H1 (cell line): Measurements from ENCODE around the gene TAF15. TPM values are rescaled to one million over a fixed set of nuclear protein-coding genes. Genes with fewer than 3 reads are reported as not detected.

ENCODE experiments used
- CTCF ChIA-PET: fragments of 300-600 bp; sonication (Branson Sonifier 250); formaldehyde crosslinking; loops from one replicate; lab custom pipeline; 2021; ENCODE audit not compliant: partially characterized antibody; lab: Charles Lee
- POLR2A ChIA-PET: fragments of 300-600 bp; sonication (Branson Sonifier 250); formaldehyde crosslinking; loops from one replicate; lab custom pipeline; 2021; ENCODE audit warnings: inconsistent platforms; ENCODE audit not compliant: partially characterized antibody; lab: Charles Lee
- DNase-seq, 2 experiments: peaks; one replicate each; pipeline versions ENCODE4 v3.0.0 to v3.0.0-alpha.2; 2010 to 2022; ENCODE audit warnings: low spot score in 2 of 2, low read depth in 1 of 2, mixed read lengths in 1 of 2
- FAIRE-seq: peaks from 2 replicates; lab custom pipeline; 2011; peaks lifted over from hg19 to GRCh38; lab: Jason Lieb, UNC
- H2AFZ ChIP-seq: 2 replicates; pipeline ENCODE4 v1.8.1; 2012; ENCODE audit warnings: low read length, inconsistent platforms
- H2AK5ac ChIP-seq: 2 replicates; pipeline ENCODE4 v1.6.1; 2013; ENCODE audit warnings: low read depth, low read length
- H2BK120ac ChIP-seq: replicated peaks from 2 replicates; pipeline ENCODE3; 2013; ENCODE audit warnings: low read depth, low read length, inconsistent platforms
- H2BK12ac ChIP-seq: 2 replicates; pipeline ENCODE4 v1.6.1; 2013; ENCODE audit warnings: low read depth, low read length
- H2BK15ac ChIP-seq: 2 replicates; pipeline ENCODE4 v1.6.1; 2013; ENCODE audit warnings: low read length
- H2BK20ac ChIP-seq: 2 replicates; pipeline ENCODE4 v1.6.1; 2013; ENCODE audit warnings: low read length
- H2BK5ac ChIP-seq: 2 replicates; pipeline ENCODE4 v1.6.1; 2013; ENCODE audit warnings: low read depth, low read length
- H3K14ac ChIP-seq: 2 replicates; pipeline ENCODE4 v1.6.1; 2013; ENCODE audit warnings: inconsistent platforms; ENCODE audit not compliant: insufficient read length
- H3K18ac ChIP-seq: 2 replicates; pipeline ENCODE4 v1.6.1; 2013; ENCODE audit warnings: low read length; ENCODE audit errors: extremely low read depth
- H3K23ac ChIP-seq: 2 replicates; pipeline ENCODE4 v1.6.1; 2013; ENCODE audit warnings: inconsistent platforms; ENCODE audit not compliant: insufficient read length
- H3K23me2 ChIP-seq: 2 replicates; pipeline ENCODE4 v1.6.1; 2013; ENCODE audit warnings: low read depth, low read length
- H3K27ac ChIP-seq: 2 replicates; pipeline ENCODE4 v1.6.1; 2011; ENCODE audit warnings: low read depth, low read length, inconsistent platforms
- H3K27me3 ChIP-seq, 4 experiments: replicated peaks in 1 of 4; 1 replicate in 1 of 4; 2 replicates in 3 of 4; pipeline versions ENCODE4 v1.6.1 to v1.8.1; 2011 to 2013; ENCODE audit warnings: low read length in 3 of 4, mild to moderate bottlenecking in 3 of 4, inconsistent platforms in 2 of 4, mixed read lengths in 2 of 4, moderate library complexity in 1 of 4; ENCODE audit not compliant: control insufficient read depth in 3 of 4, insufficient read depth in 3 of 4; ENCODE audit errors: extremely low read depth in 1 of 4
- H3K36me3 ChIP-seq, 4 experiments: 2 replicates each; pipeline versions ENCODE4 v1.6.1 to v1.8.1; 2011 to 2013; ENCODE audit warnings: mild to moderate bottlenecking in 4 of 4, low read length in 3 of 4, moderate library complexity in 2 of 4, control low read depth in 1 of 4, inconsistent platforms in 1 of 4; ENCODE audit not compliant: insufficient read depth in 4 of 4, control insufficient read depth in 2 of 4
- H3K4ac ChIP-seq: replicated peaks from 2 replicates; pipeline ENCODE3; 2013; ENCODE audit warnings: low read length, low read depth, mixed read lengths, inconsistent platforms; ENCODE audit not compliant: insufficient read length
- H3K4me1 ChIP-seq, 4 experiments: replicated peaks in 1 of 4; 1 replicate in 1 of 4; 2 replicates in 3 of 4; pipeline versions ENCODE4 v1.6.1 to v1.8.1; 2011 to 2013; ENCODE audit warnings: low read length in 3 of 4, inconsistent platforms in 2 of 4, mixed read lengths in 1 of 4; ENCODE audit not compliant: insufficient read depth in 4 of 4, control insufficient read depth in 3 of 4
- H3K4me2 ChIP-seq, 2 experiments: 2 replicates each; pipeline versions ENCODE4 v1.6.1 to v1.8.1; 2011 to 2013; ENCODE audit warnings: low read depth in 2 of 2, low read length in 2 of 2, control low read depth in 1 of 2, inconsistent platforms in 1 of 2, mild to moderate bottlenecking in 1 of 2; ENCODE audit not compliant: insufficient read depth in 1 of 2
- H3K4me3 ChIP-seq, 4 experiments: fragments of 200-600, 300-600 bp in 1 of 4; sonication (generic), shearing (Covaris generic), sonication (Bioruptor Twin) in 1 of 4; 2 replicates each; pipeline versions ENCODE4 v1.5.1 to v1.8.1; 2011 to 2016; ENCODE audit warnings: low read length in 4 of 4, low read depth in 3 of 4, control low read depth in 2 of 4, inconsistent platforms in 2 of 4, mild to moderate bottlenecking in 2 of 4, mixed read lengths in 1 of 4, moderate library complexity in 1 of 4; ENCODE audit not compliant: insufficient read depth in 2 of 4; ENCODE audit errors: extremely low read depth in 1 of 4
- H3K56ac ChIP-seq: replicated peaks from 2 replicates; pipeline ENCODE3; 2013; ENCODE audit warnings: low read depth, mild to moderate bottlenecking, mixed read lengths, low read length, inconsistent platforms; ENCODE audit not compliant: insufficient read length
- H3K79me1 ChIP-seq: 2 replicates; pipeline ENCODE4 v1.6.1; 2013; ENCODE audit warnings: low read depth, low read length, control low read depth
- H3K79me2 ChIP-seq, 2 experiments: 2 replicates each; pipeline versions ENCODE4 v1.6.1 to v1.8.1; 2012 to 2013; ENCODE audit warnings: low read length in 2 of 2, mild to moderate bottlenecking in 2 of 2, inconsistent platforms in 1 of 2; ENCODE audit not compliant: insufficient read depth in 2 of 2, control insufficient read depth in 1 of 2
- H3K9ac ChIP-seq, 4 experiments: replicated peaks in 1 of 4; 1 replicate in 1 of 4; 2 replicates in 3 of 4; pipeline versions ENCODE4 v1.6.1 to v1.8.1; 2011 to 2013; ENCODE audit warnings: low read depth in 3 of 4, low read length in 3 of 4, control low read depth in 2 of 4, mild to moderate bottlenecking in 2 of 4, moderate library complexity in 2 of 4, inconsistent platforms in 1 of 4; ENCODE audit errors: extremely low read depth in 1 of 4
- H3K9me3 ChIP-seq, 2 experiments: 2 replicates each; pipeline versions ENCODE4 v1.6.1 to v1.8.1; 2012 to 2013; ENCODE audit warnings: mild to moderate bottlenecking in 2 of 2, moderate library complexity in 2 of 2, control low read depth in 1 of 2, inconsistent platforms in 1 of 2, low read depth in 1 of 2, low read length in 1 of 2, mixed read lengths in 1 of 2; ENCODE audit not compliant: insufficient read depth in 2 of 2
- H4K20me1 ChIP-seq, 2 experiments: replicated peaks in 1 of 2; 2 replicates each; pipeline versions ENCODE3 to v1.8.1; 2011 to 2013; ENCODE audit warnings: inconsistent platforms in 2 of 2, low read length in 2 of 2, mild to moderate bottlenecking in 1 of 2; ENCODE audit not compliant: insufficient read depth in 2 of 2, control insufficient read depth in 1 of 2
- H4K5ac ChIP-seq: 2 replicates; pipeline ENCODE4 v1.6.1; 2013; ENCODE audit warnings: low read length, low read depth, mixed read lengths, inconsistent platforms; ENCODE audit not compliant: insufficient read length
- H4K8ac ChIP-seq: 2 replicates; pipeline ENCODE4 v1.8.0; 2013; ENCODE audit warnings: mild to moderate bottlenecking, moderate library complexity, low read length, inconsistent platforms; ENCODE audit not compliant: insufficient read depth; ENCODE audit errors: extremely low read depth
- H4K91ac ChIP-seq: replicated peaks from 2 replicates; pipeline ENCODE3; 2013; ENCODE audit warnings: low read length, mixed read lengths, inconsistent platforms; ENCODE audit not compliant: insufficient read length
- ASH2L ChIP-seq: fragments of 200-600, 300-600 bp; sonication (generic); IDR thresholded peaks from one replicate; pipeline ENCODE4 v1.7.1; 2017; ENCODE audit warnings: low read length
- CBX8 ChIP-seq: fragments of 300-800, 300-1000 bp; sonication (generic); IDR thresholded peaks from 2 replicates; pipeline ENCODE4 v1.7.1; 2016; ENCODE audit warnings: low read depth, low read length, borderline replicate concordance
- CHD1 ChIP-seq: IDR thresholded peaks from 2 replicates; pipeline ENCODE4 v1.6.1; 2012; ENCODE audit warnings: low read depth, low read length, improper control_type of control experiment
- GABPA ChIP-seq: IDR thresholded peaks from 2 replicates; pipeline ENCODE4 v1.6.1; 2011; ENCODE audit warnings: mild to moderate bottlenecking, low read length, moderate library complexity, borderline replicate concordance; ENCODE audit not compliant: insufficient read depth
- KDM4A ChIP-seq: IDR thresholded peaks from one replicate; pipeline ENCODE4 v1.7.1; 2012; ENCODE audit warnings: low read depth, mild to moderate bottlenecking, moderate library complexity, low read length, inconsistent platforms; ENCODE audit not compliant: severe bottlenecking
- KDM5A ChIP-seq: fragments of 200-600 bp; IDR thresholded peaks from 2 replicates; pipeline ENCODE4 v1.7.1; 2012; ENCODE audit warnings: mild to moderate bottlenecking, low read length, inconsistent platforms, mixed read lengths
- POU5F1 ChIP-seq: IDR thresholded peaks from 2 replicates; pipeline ENCODE4 v1.6.1; 2011; ENCODE audit warnings: low read depth, mild to moderate bottlenecking, low read length, moderate library complexity
- RAD21 ChIP-seq, 2 experiments: IDR thresholded peaks in 1 of 2; conservative IDR thresholded peaks in 1 of 2; 2 replicates each; pipeline ENCODE4 v1.6.1; 2011; ENCODE audit warnings: low read depth in 2 of 2, low read length in 2 of 2, improper control_type of control experiment in 1 of 2, inconsistent platforms in 1 of 2, mild to moderate bottlenecking in 1 of 2, moderate library complexity in 1 of 2
- RFX5 ChIP-seq: IDR thresholded peaks from 2 replicates; pipeline ENCODE4 v1.6.1; 2011; ENCODE audit warnings: low read depth, low read length, improper control_type of control experiment, borderline replicate concordance
- SIN3A ChIP-seq, 2 experiments: IDR thresholded peaks in 1 of 2; conservative IDR thresholded peaks in 1 of 2; 2 replicates each; pipeline ENCODE4 v1.6.1; 2011 to 2012; ENCODE audit warnings: low read length in 2 of 2, improper control_type of control experiment in 1 of 2, low read depth in 1 of 2, mild to moderate bottlenecking in 1 of 2
- SIRT6 ChIP-seq: IDR thresholded peaks from one replicate; pipeline ENCODE4 v1.7.1; 2012; ENCODE audit warnings: low read length, inconsistent platforms
- SP1 ChIP-seq: IDR thresholded peaks from 2 replicates; pipeline ENCODE4 v1.6.1; 2011; ENCODE audit warnings: low read depth, low read length
- SP2 ChIP-seq: IDR thresholded peaks from 2 replicates; pipeline ENCODE4 v1.6.1; 2012; ENCODE audit warnings: mild to moderate bottlenecking, low read length, inconsistent platforms
- SRF ChIP-seq: IDR thresholded peaks from 2 replicates; pipeline ENCODE4 v1.6.1; 2011; ENCODE audit warnings: mild to moderate bottlenecking, low read depth, low read length, moderate library complexity
- TAF7 ChIP-seq: optimal IDR thresholded peaks from 2 replicates; pipeline ENCODE3; 2011; ENCODE audit warnings: low read depth, mild to moderate bottlenecking, inconsistent platforms, low read length, moderate library complexity, borderline replicate concordance
- WGBS, 2 experiments: shearing (Covaris generic) in 1 of 2; methylation state at CpG; one replicate each; pipeline versions ENCODE4 v1.1.6 to v1.1.7; 2013 to 2015; ENCODE audit warnings: low lambda C conversion rate in 2 of 2, mixed read lengths in 2 of 2, inconsistent platforms in 1 of 2, low coverage in 1 of 2, missing lambda C conversion rate in 1 of 2; ENCODE audit not compliant: insufficient replicate concordance in 2 of 2, insufficient coverage in 1 of 2, insufficient read length in 1 of 2; ENCODE audit errors: extremely low coverage in 1 of 2, missing lambda C conversion rate in 1 of 2; 5-methylcytosine and 5-hydroxymethylcytosine counted together
- polyA plus RNA-seq, 7 experiments: library from polyadenylated mRNA; depleted of rRNA in 3 of 7; stranded (reverse) in 5 of 7; unstranded in 2 of 7; fragments of >200 nt in 5 of 7; fragments of 200-250 nt in 2 of 7; gene quantifications; 1 replicate in 5 of 7; 2 replicates in 1 of 7; 4 replicates in 1 of 7; pipeline versions ENCODE4 v1.2.1 to v1.2.3, GENCODE V29; 2011 to 2013; ENCODE audit warnings: missing spikeins in 2 of 7, mixed read lengths in 2 of 7
- total RNA-seq: library from RNA; stranded (reverse); fragmentation: NEBNext Ultra II Directional; extraction: Animal tissue kit (Norgen Biotek cat#: 25700); gene quantifications from 2 replicates; pipeline ENCODE4 v1.2.1, GENCODE V29; 2021

TAF15 gene
- total and polyA plus RNA-seq, 2 of the 8 experiments (the other 6 are each of a cell fraction or from before 2014, with no cell fraction given), result 80.1 to 338 TPM

- no peaks in the 10 kb centered on the region for H3K79me2 ChIP-seq
- no peak overlapping the region for H3K56ac ChIP-seq
- H3K18ac ChIP-seq, result no peak overlapping the region
- DNase-seq (no peak), FAIRE-seq (no peak)
- H3K14ac ChIP-seq, result no peak overlapping the region
- H2AFZ ChIP-seq, result no peak overlapping the region
- ChIA-PET CTCF (interaction anchor here (1.8 kb wide), 1 partner anchor 10 kb away, joined by 9 read pairs; no protein-coding TSS in a partner anchor), POLR2A (interaction anchor here (1.0 to 3.8 kb wide), 7 partner anchors 10 to 83 kb away, joined by 3 to 16 read pairs (median 9); partner anchors contain the start of gene TAF15)
- 88% methylated on average over 2 of the region's 2 CpGs; no CpG with 5 or more reads in 1 of the 2 experiments for WGBS, 2 experiments
- no peak overlapping the region for H2BK120ac ChIP-seq
- H2BK12ac ChIP-seq, result no peak overlapping the region
- no peak overlapping the region for H4K5ac ChIP-seq
- H2BK5ac ChIP-seq, result no peak overlapping the region
- no peak overlapping the region for H2AK5ac ChIP-seq
- no peaks in the 10 kb centered on the region for H3K9me3 ChIP-seq
- H3K4me3 ChIP-seq, result no peak overlapping the region
- H3K4ac ChIP-seq, result no peak overlapping the region
- H4K8ac ChIP-seq, result no peak overlapping the region
- no peak overlapping the region for H3K23ac ChIP-seq
- H3K27ac ChIP-seq, result no peak overlapping the region
- no peak overlapping the region for H3K9ac ChIP-seq
- H2BK20ac ChIP-seq, result no peak overlapping the region
- no peak overlapping the region for H3K4me2 ChIP-seq
- H3K79me1 ChIP-seq, result no peaks in the 10 kb centered on the region
- H3K27me3 ChIP-seq, result no peaks in the 10 kb centered on the region; a peak in 1 of 7 replicates
- peaks cover 29 to 70% (median 54%) of the 10 kb centered on the region in 4 experiments for H3K36me3 ChIP-seq
- H3K23me2 ChIP-seq, result no peaks in the 10 kb centered on the region; the same call in 1 of the 2 replicates
- no peak overlapping the region for H4K91ac ChIP-seq
- H2BK15ac ChIP-seq, result no peak overlapping the region
- peaks cover 3 to 6% of the 10 kb centered on the region in 2 experiments for H4K20me1 ChIP-seq
- H3K4me1 ChIP-seq, result no peaks in the 10 kb centered on the region
- TF ChIP-seq ASH2L (no peak), GABPA (no peak), CHD1 (no peak), TAF7 (no peak), CBX8 (no peak), SIN3A (conservative IDR thresholded peaks at IDR 0.05 in 1 of 2, IDR thresholded peaks at IDR 0.05 in 1 of 2; ENCODE audit: low read depth in 1 of 2, low read length in 2 of 2) (no peak), SP2 (no peak), RAD21 (IDR thresholded peaks at IDR 0.05 in 1 of 2, conservative IDR thresholded peaks at IDR 0.05 in 1 of 2; ENCODE audit: low read depth in 2 of 2, low read length in 2 of 2) (no peak), KDM4A (no peak), POU5F1 (no peak), SP1 (no peak), RFX5 (no peak), SRF (no peak), KDM5A (no peak), SIRT6 (no peak)
Observed at GRCh38 chr17:35847006-35847405, 37.7 kb downstream of the TAF15 start.
